Measurements from ENCODE around the gene VAV1. TPM values are rescaled to one million over a fixed set of nuclear protein-coding genes. Genes with fewer than 3 reads are reported as not detected.

Gene VAV1
- total and polyA plus RNA-seq, 7 donors = 0.20 to 1.8 (median 1.1) TPM

DNA sequence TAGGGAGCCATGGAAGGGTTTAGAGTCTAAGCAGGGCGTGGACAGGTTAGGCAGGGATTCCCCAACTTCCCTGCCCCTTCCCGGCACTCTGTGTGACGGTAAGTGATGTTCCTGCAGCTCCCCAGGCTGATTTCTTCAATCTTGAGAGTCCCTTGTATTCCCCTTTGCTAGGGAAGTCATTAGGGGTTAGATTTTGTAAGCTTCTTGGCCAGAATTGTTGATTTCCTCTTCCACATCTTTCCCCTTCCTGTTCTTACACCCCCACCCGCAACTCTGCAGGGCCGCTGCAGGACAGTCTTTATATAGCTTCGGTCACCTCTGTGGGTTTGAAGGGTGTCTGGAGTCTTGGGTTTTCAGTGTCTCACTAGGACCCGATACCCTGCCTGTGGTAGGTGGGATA lies 104.2 kb downstream of the VAV1 start:
- peaks cover 2% of the 10 kb centered on the region for H3K9me3 ChIP-seq
- no peaks in the 10 kb centered on the region for H3K27me3 ChIP-seq (ENCODE audit: insufficient read depth in 3 of 3, low read length in 2 of 3)
- no peak overlapping the region for H3K4me3 ChIP-seq
- H3K27ac ChIP-seq = no peak overlapping the region
- ATAC-seq = no peak
- H3K36me3 ChIP-seq (ENCODE audit: insufficient read depth in 1 of 2, low read depth in 1 of 2) = no peaks in the 10 kb centered on the region
- no peaks in the 10 kb centered on the region for H3K4me1 ChIP-seq
- TF ChIP-seq, protein P1, sequence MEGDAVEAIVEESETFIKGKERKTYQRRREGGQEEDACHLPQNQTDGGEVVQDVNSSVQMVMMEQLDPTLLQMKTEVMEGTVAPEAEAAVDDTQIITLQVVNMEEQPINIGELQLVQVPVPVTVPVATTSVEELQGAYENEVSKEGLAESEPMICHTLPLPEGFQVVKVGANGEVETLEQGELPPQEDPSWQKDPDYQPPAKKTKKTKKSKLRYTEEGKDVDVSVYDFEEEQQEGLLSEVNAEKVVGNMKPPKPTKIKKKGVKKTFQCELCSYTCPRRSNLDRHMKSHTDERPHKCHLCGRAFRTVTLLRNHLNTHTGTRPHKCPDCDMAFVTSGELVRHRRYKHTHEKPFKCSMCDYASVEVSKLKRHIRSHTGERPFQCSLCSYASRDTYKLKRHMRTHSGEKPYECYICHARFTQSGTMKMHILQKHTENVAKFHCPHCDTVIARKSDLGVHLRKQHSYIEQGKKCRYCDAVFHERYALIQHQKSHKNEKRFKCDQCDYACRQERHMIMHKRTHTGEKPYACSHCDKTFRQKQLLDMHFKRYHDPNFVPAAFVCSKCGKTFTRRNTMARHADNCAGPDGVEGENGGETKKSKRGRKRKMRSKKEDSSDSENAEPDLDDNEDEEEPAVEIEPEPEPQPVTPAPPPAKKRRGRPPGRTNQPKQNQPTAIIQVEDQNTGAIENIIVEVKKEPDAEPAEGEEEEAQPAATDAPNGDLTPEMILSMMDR (IDR thresholded peaks at IDR 0.05) = no peak
- WGBS, 3 donors = 57 to 72% (median 65%) methylated on average over 7 of the region's 7 CpGs
- intact Hi-C loops (cut with DNase I) = no loop called here
- no peak for DNase-seq

DNA sequence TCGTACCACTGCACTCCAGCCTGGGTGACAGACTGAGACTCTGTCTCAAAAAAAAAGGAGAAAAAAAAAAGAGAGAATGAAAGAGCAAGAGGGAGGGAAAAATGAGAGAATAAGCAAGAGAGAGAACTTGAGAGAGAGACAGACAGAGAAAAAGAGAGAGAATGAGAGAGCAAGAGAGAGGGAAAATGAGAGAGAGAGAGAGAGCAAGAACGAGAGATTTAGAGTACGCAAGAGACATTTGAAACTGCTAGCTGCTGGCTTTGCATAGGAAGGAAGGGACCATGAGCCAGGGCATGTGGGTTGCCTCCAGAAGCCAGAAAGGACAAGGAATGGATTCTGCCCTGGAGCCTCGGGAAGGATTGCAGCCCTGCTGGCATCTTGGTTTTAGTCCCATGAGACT lies 105.3 kb downstream of the VAV1 start:
- Histone ChIP-seq H3K36me3 (ENCODE audit: insufficient read depth in 1 of 2, low read depth in 1 of 2) (no peaks in the 10 kb centered on the region), H3K27me3 (ENCODE audit: insufficient read depth in 3 of 3, low read length in 2 of 3) (no peaks in the 10 kb centered on the region), H3K27ac (no peak overlapping the region), H3K4me1 (no peaks in the 10 kb centered on the region), H3K4me3 (no peak overlapping the region), H3K9me3 (peaks cover 2% of the 10 kb centered on the region)
- 78 to 86% (median 78%) methylated on average over 4 of the region's 4 CpGs for WGBS, 3 donors
- DNase-seq (no peak), ATAC-seq (no peak)
- intact Hi-C loops (cut with DNase I) = no loop called here
- TF ChIP-seq, protein P1 (IDR thresholded peaks at IDR 0.05) = no peak

DNA sequence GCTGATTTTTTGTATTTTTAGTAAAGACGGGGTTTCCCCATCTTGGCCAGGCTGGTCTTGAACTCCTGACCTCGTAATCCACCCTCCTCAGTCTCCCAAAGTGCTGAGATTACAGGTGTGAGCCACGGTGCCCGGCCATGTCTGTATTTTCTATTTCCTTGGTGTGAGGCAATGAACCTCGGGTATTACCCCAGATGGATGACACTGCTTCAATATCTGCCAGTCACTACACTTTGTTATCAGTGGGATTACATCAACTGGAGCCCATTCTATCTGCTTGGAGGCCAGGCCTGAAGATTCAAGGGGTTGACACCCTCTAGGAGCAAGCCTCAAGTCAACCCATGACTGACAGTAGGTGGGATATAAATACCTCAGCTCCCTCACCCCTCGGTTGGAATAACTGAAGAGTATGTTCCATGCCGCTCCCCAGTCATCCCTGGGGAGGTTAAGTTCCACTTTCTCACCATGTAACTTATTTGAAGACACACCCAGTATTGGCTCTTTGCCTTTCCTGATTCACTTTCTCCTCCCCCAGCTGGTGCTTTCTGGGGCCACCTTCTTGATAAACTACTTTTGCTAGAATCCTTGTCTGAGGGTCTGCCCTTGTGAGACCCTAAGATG lies 113.9 kb downstream of the VAV1 start:
- 68 to 77% (median 71%) methylated on average over 7 of the region's 7 CpGs for WGBS, 3 donors
- Histone ChIP-seq H3K9me3 (no peaks in the 10 kb centered on the region), H3K27me3 (ENCODE audit: insufficient read depth in 3 of 3, low read length in 2 of 3) (peaks cover 0 to 3% (median 0%) of the 10 kb centered on the region in 3 donors), H3K36me3 (ENCODE audit: insufficient read depth in 1 of 2, low read depth in 1 of 2) (no peaks in the 10 kb centered on the region), H3K27ac (no peak overlapping the region), H3K4me1 (no peaks in the 10 kb centered on the region), H3K4me3 (no peak overlapping the region)
- TF ChIP-seq, protein P1 (IDR thresholded peaks at IDR 0.05) = no peak
- intact Hi-C loops (cut with DNase I) = no loop called here
- DNase-seq = no peak
- ATAC-seq = no peak

DNA sequence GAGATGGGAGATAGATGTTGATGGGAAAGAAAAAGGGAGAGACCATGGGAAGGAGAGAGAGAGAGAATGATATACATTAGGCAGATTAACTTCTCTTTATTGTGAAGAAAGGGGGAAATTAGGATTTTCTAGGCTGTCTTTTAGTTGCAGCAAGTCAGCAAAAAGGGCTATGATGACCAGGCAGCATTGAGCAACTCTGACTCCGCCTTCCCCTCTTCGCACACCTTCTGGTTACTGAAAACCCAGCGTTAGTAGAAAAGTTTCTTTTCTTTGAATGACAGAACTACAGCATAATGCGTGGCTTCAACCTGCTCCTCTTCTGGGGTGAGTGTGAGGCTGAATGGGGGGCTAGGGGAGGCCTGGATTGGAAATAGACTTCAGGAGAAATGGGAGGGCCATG lies 114.8 kb downstream of the VAV1 start, which contains the start of gene ADGRE1:
ADGRE1 (plus strand) TSS at position 264 of the 400 bp plus-strand sequence; CDS start at position 294, 30 bp downstream.
- Histone ChIP-seq H3K36me3 (ENCODE audit: insufficient read depth in 1 of 2, low read depth in 1 of 2) (no peaks in the 10 kb centered on the region), H3K9me3 (no peaks in the 10 kb centered on the region), H3K4me1 (no peaks in the 10 kb centered on the region), H3K4me3 (no peak within 1 kb of the TSS), H3K27me3 (ENCODE audit: insufficient read depth in 3 of 3, low read length in 2 of 3) (peaks cover 0 to 3% (median 2%) of the 10 kb centered on the region in 3 donors), H3K27ac (no peak within 1 kb of the TSS)
- 62 to 79% (median 67%) methylated on average over 4 of the region's 4 CpGs for WGBS, 3 donors
- intact Hi-C loops (cut with DNase I) = no loop called here
- ATAC-seq (no peak), DNase-seq (no peak)
- TF ChIP-seq, protein P1 (IDR thresholded peaks at IDR 0.05) = no peak

DNA sequence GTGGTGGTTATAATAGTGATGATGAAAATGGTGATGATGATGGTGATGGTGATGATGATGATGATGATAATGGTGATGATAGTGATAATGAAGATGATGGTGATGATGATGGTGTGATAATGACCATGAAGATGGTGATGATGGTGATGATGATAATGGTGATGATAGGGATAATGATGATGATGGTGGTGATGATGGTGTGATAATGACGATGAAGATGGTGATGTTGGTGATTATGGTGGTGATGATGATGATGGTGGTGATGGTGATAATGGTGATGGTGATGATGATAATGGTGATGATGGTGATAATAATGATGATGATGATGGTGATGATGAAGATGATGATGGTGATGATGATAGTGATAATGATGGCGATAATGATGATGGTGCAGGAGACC lies 116.5 kb downstream of the VAV1 start:
- intact Hi-C loops (cut with DNase I) = no loop called here
- ATAC-seq = no peak
- Histone ChIP-seq H3K36me3 (ENCODE audit: insufficient read depth in 1 of 2, low read depth in 1 of 2) (no peaks in the 10 kb centered on the region), H3K4me3 (no peak overlapping the region), H3K9me3 (no peaks in the 10 kb centered on the region), H3K4me1 (no peaks in the 10 kb centered on the region), H3K27ac (no peak overlapping the region), H3K27me3 (ENCODE audit: insufficient read depth in 3 of 3, low read length in 2 of 3) (peaks cover 0 to 3% (median 2%) of the 10 kb centered on the region in 3 donors)
- TF ChIP-seq, protein P1 (IDR thresholded peaks at IDR 0.05) = no peak
- WGBS, 3 donors = 92 to 93% (median 92%) methylated on average over 2 of the region's 2 CpGs
- no peak for DNase-seq

All from psoas muscle (tissue), 8 donors.